Sigmoid colon (tissue), 4 donors: Measurements from ENCODE around the gene CERS3.

Experiments
- CTCF ChIP-seq, 4 experiments: fragments of 450-650 bp in 3 of 4; fragments of 200-600 bp in 1 of 4; IDR thresholded peaks; one replicate each; pipeline ENCODE4 v1.5.1; 2016 to 2019; ENCODE audit warnings: antibody characterized with exemption in 4 of 4, mild to moderate bottlenecking in 3 of 4, moderate library complexity in 2 of 4
- EP300 ChIP-seq, 4 donors: sonication (generic); formaldehyde crosslinking; IDR thresholded peaks; one replicate each; pipeline ENCODE4 v1.6.1; 2017; ENCODE audit warnings: antibody characterized with exemption in 4 of 4
- POLR2A ChIP-seq, 2 donors: fragments of 450-650 bp; IDR thresholded peaks; one replicate each; pipeline ENCODE4 v1.6.1; 2016; ENCODE audit warnings: antibody characterized with exemption in 2 of 2, mild to moderate bottlenecking in 2 of 2, moderate library complexity in 2 of 2

- TF ChIP-seq CTCF (IDR thresholded peaks at IDR 0.05) (no peak), POLR2A (IDR thresholded peaks at IDR 0.05) (no peak), EP300 (IDR thresholded peaks at IDR 0.05) (no peak)
Measured at GRCh38 chr15:100468285-100468684, 60.5 kb downstream of the CERS3 start.
